Stimulated activated CD4-positive, alpha-beta T cell treated with anti-CD3 and anti-CD28 coated beads, Interleukin-1b, Interleukin-23, amount 100 ng/mL, for 1 hour (primary cell): ENCODE data around the gene MLLT10.
"Not testable (repeated sequence)": the region's sequence is repeated elsewhere in the genome, so short reads cannot be mapped to it uniquely, and the experiment has no call there.

Source experiments
- DNase-seq, 2 donors: peaks; one replicate each; pipeline ENCODE4 v3.0.0-alpha.2; 2020; ENCODE audit warnings: low read depth in 2 of 2

MLLT10 gene

DNA sequence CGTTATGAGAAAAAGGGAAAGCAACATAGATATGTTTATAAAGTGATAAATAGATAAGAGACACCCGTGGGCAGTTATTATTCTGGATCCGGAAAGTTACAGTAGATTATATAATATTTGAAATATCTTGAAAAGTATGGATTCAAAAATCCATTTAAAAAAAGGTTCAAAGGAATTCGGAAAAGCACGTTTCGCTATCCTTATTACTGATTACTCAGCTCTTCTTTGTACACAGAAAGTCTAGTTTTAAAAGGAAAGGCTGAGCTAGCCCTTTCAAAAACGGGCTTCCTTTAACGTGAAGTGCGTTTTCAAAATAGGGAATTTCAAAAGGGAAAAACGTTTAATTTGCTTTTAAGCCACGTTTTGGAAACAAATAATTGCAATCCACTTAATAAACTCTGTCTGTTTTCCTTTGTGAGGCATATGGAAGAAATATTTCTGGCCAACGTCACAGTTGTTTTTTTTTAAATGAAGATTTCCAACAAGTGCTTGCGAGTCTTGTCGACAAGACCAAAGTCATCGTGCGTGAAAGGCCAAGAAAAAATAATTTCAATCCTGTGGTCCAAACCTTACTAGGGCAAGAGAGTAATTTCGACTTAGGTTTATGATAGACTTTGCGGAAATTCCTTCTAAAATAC, 6.3 kb upstream of the MLLT10 start:
- DNase-seq: no peak

GRCh38 chr10:21528236-21529031, 5.6 kb upstream of the MLLT10 start:
- no peak for DNase-seq

GRCh38 chr10:21529032-21529910, 4.8 kb upstream of the MLLT10 start:
- DNase-seq: no peak

DNA sequence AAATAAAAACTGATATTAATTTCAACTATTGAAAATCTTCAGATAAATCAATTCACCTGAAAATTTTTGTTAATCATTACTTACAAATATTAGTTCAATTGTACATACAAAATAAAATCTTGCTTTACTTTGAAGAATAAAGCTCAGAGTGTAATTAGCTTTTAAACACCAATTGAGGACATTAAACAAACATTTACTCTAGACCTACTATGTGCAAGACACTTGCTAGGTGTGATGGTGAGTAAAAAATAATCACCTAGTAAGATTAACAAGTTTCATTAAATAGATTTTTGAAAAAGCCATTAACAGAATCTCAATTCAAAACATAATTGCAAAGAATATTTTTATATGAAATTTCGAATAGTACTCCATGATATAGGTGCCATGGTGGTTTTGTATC, 3.9 kb upstream of the MLLT10 start:
- no peak for DNase-seq

DNA sequence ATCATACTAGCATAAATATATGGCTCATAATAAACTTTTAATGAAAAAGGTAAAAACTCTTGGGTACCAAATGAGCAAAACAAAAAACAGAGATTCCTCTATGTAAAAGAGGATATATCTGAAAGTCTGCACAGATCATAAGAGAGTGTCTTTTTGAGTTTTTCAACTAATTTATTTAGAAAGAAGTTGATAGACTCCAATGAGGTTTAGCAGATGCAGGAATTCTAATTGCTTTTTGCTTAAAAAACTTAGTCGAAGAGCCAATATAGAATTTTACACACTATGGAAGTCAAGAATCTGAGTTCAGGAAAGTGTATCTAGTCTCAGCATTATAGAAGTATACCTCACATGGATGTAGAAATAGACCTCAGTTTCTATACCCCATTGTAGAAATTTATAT, 3.4 kb upstream of the MLLT10 start:
- DNase-seq: no peak

GRCh38 chr10:21531164-21531563, 2.9 kb upstream of the MLLT10 start:
- DNase-seq: no peak

DNA sequence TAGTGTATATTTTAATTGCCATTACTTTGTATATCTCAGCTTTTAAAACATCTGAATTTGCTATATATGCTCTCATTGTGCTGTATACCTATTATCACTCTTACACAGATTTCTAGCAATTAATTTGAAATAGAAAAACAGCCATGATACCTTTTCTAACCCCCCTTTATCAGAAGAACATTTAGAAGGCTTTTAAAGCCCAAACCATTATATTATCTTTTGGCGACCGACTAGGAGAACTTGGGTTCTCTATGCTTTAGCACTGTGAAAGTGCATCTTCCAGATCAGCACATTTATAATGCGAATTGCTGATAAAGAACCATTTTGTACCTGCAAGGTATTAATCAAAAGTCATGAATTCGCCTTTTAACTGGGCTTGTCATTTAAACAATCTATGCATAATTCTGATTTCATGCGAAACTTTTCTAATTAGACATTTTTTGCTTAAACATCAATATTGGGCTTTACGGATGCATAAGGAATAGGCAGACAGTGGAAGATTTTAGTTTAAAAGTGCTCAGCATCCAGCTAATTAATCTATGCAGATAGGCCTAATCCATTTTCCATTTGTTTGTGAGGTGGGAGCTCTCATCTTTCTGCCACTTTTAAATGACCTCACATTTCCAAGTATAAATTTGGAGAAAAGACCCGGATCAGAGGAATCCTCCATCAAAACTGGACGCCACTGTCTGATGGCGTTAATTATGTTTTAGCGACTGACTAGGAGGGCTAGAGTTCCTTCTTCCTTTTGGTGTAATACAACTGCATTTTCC, 1.2 kb upstream of the MLLT10 start:
- DNase-seq: no peak

DNA sequence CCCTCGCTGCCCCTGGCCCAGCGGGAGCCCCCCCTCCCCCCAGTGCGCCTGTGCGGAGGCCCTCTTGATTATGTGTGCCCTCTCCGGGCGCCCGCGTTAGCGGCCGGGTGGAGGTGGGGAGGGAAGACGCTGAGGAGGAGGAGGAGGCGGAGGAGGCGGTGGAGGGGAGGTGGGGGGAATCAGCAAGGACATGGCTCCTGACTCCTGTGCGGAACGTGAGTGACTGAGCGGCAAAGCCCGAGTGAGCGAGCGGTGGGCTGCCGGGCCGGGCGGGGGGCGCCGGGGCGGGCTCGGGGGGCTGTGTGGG, 201 bp downstream of the MLLT10 start:
- DNase-seq: no peak

- DNase-seq: no peak
Measured at GRCh38 chr10:21534604-21535493, 817 bp downstream of the MLLT10 start.

- no peak for DNase-seq
Measured at GRCh38 chr10:21535494-21535965, 1.5 kb downstream of the MLLT10 start.

DNA sequence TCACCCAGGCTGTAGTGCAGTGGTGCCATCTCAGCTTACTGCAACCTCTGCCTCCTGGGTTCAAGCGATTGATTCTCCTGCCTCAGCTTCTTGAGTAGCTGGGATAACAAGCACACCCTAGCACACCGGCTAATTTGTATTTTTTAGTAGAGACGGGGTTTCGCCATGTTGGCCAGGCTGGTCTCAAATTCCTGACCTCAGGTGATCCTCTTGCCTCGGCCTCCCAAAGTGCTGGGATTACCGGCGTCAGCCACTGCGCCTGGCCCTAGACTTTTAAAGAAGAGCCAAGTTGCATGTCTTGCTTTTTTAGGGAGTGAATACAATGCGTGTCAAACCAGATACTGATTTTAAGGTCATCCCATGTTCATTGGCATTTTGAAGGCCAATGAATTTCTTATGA, 1.9 kb downstream of the MLLT10 start:
- DNase-seq: not testable (repeated sequence)

DNA sequence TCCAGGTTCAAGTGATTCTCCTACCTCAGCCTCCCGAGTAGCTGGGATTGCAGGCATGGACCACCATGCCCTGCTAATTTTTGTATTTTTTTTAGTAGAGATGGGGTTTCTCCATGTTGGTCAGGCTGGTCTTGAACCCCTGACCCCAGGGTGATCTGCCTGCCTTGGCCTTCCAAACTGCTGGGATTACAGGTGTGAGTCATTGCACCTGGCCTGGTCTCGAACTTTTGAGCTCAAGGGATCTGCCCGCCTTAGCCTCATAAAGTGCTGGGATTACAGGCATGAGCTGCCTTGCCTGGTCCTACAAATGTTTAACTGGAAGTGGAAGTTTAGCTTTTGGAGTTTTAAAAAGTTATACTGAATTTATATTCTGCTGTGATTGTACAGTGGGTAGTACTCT, 2.8 kb downstream of the MLLT10 start:
- no peak for DNase-seq

DNA sequence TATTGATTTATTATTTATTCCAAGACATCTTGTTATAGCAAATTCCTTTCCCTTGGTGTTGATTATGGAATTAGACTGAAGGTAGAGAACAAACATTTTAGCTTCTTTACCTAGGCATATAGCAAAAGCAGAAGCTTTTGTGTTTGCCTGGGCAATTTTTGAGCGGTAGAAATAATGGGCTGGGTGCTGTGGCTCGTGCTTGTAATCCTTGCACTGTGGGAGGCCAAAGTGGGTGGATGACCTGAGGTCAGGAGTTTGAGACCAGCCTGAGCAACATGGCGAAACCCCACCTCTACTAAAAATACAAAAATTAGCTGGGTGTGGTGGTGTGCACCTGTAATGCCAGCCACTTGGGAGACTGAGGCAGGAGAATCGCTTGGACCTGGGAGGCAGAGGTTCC, 6.7 kb downstream of the MLLT10 start:
- not testable (repeated sequence) for DNase-seq

- no peak for DNase-seq
Measured at GRCh38 chr10:21547246-21547645, 13.2 kb downstream of the MLLT10 start.

DNA sequence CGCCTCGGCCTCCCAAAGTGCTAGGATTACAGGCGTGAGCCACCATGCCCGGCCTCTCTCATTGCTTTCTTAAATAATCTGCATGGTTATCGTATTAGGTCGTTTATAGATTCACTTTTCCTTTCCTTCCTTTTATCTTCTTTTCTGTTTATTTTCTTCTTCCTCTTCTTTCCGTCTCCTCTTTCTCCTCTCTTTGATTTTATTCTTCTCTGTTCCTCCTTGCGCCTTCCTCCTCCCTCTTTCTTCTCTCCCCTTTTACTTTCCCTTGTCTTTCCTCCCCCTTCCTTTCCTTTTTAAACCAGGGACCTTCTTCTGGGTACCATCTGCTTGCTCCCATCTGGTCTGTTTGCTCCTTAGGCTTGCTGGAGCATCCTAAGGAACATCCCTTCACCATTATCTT, 18.6 kb downstream of the MLLT10 start:
- DNase-seq: no peak

DNA sequence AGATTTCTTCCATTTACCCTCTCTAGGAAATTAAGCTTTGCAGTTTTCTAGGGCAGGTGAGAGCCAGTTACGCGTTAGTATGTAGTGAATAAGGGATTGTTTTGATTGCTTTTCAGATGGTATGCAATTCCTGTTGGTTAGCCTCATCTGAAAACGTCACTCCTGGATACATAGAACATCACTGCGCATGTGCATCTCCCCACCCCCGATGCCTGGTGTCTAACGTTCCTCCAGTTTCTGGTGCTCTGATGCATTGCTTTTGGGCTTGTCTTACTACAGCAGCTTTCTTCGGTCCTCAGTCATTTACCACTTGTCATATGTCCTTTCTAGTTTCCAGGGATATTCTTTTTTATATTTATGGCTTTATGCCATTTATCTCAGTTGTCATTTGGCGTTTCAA, 22.5 kb downstream of the MLLT10 start:
- DNase-seq: no peak

DNA sequence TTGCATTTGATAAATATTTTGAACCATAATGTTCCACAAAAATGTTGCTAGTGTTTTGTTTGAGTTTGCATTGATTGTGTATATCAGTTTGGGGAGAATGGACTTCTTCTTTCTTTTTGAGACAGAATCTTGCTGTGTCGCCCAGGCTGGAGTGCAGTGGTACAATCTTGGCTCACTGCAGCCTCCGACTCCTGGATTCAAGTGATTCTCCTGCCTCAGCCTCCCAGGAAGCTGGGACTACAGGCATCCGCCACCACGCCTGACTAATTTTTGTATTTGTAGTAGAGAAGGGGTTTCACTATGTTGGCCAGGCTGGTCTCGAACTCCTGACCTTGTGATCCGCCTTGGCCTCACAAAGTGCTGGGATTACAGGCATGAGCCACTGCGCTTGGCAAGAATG, 25.0 kb downstream of the MLLT10 start:
- not testable (repeated sequence) for DNase-seq

- DNase-seq: no peak
Measured at GRCh38 chr10:21570761-21571521, 36.9 kb downstream of the MLLT10 start.

DNA sequence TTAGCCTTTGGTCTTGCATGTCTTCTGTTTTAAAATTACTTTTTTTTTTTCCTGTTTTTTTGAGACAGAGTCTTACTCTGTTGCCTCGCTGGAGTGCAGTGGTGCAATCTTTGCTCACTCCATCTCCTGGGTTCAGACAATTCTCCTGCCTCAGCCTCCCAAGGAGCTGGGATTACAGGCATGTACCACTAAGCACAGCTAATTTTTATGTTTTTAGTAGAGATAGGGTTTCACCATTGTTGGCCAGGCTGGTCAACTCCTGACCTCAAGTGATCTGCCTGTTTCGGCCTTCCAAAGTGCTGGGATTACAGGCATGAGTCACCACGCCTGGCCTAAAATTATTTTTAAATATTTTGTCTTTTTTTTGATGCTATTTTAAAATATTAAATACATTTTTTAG, 38.5 kb downstream of the MLLT10 start:
- DNase-seq: no peak

- DNase-seq: not testable (repeated sequence)
Measured at GRCh38 chr10:21574514-21574913, 40.5 kb downstream of the MLLT10 start.
